T-helper 1 cell treated with Interleukin-12 subunit alpha and Interleukin-12 subunit beta and Interleukin-4 antibody, amounts not matched to agents 30 μg/mL and 1 μg/mL, for 36 hours (primary cell): ENCODE data around the gene BPNT1.
"Not testable (repeated sequence)": the region's sequence is repeated elsewhere in the genome, so short reads cannot be mapped to it uniquely, and the experiment has no call there.

ENCODE experiments used
- H3K27ac Mint-ChIP-seq: one replicate; pipeline ENCODE4 v1.8.0; 2021; ENCODE audit warnings: mild to moderate bottlenecking, mixed read lengths
- H3K27me3 Mint-ChIP-seq: one replicate; pipeline ENCODE4 v1.8.0; 2021; ENCODE audit warnings: low read depth, mixed read lengths
- H3K36me3 Mint-ChIP-seq: one replicate; pipeline ENCODE4 v1.8.0; 2021; ENCODE audit warnings: low read depth, mixed read lengths
- H3K4me1 Mint-ChIP-seq: one replicate; pipeline ENCODE4 v1.8.0; 2021; ENCODE audit warnings: low read depth, mixed read lengths
- H3K4me3 Mint-ChIP-seq: one replicate; pipeline ENCODE4 v1.8.0; 2021; ENCODE audit warnings: mild to moderate bottlenecking, moderate library complexity, mixed read lengths
- H3K9me3 Mint-ChIP-seq: one replicate; pipeline ENCODE4 v1.8.0; 2021; ENCODE audit warnings: mixed read lengths

BPNT1 gene

DNA sequence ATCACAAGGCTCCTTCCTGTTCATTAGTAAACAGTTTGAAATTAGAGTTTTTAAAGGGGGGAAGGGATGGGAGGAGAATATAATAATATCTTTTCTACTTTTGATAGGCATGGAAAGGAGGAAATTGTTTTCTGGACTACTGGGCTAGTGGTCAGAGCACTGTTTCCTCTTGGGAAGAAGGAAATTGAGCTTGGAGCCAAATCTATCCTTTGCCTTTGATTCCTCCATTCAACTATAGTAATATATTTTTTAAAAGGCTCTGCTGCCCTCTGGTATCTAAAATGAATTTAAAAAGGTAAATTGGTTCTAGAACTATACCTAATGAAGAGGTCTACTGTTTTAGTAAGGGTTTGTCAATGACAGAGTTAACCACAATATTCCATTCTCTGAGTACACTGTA lies 10.2 kb upstream of the BPNT1 start:
- Mint-ChIP-seq H3K4me3 (no peak overlapping the region), H3K27ac (no peak overlapping the region), H3K9me3 (no peaks in the 10 kb centered on the region)

GRCh38 chr1:220094016-220094911 lies 4.7 kb upstream of the BPNT1 start, which contains the start of gene IARS2:
TSS of gene IARS2 (plus strand) at chr1:220094132. CDS start at chr1:220094217, 85 bp downstream.
- Mint-ChIP-seq H3K9me3 (no peaks in the 10 kb centered on the region), H3K27ac (peak within 1 kb of the TSS; percentile 26), H3K4me1 (peaks cover 17% of the 10 kb centered on the region), H3K4me3 (peak within 1 kb of the TSS; percentile 46), H3K36me3 (peaks cover 14% of the 10 kb centered on the region), H3K27me3 (no peaks in the 10 kb centered on the region)

More for the DNA sequence above, 10.2 kb upstream of the BPNT1 start:
- Mint-ChIP-seq H3K4me1 (peaks cover 12% of the 10 kb centered on the region), H3K27me3 (no peaks in the 10 kb centered on the region), H3K36me3 (peaks cover 25% of the 10 kb centered on the region)

- Mint-ChIP-seq H3K27ac (no peak overlapping the region), H3K27me3 (no peaks in the 10 kb centered on the region), H3K4me3 (no peak overlapping the region), H3K9me3 (no peaks in the 10 kb centered on the region), H3K36me3 (peaks cover 14% of the 10 kb centered on the region), H3K4me1 (peaks cover 18% of the 10 kb centered on the region)
Measured at GRCh38 chr1:220093361-220094015, 3.9 kb upstream of the BPNT1 start.

DNA sequence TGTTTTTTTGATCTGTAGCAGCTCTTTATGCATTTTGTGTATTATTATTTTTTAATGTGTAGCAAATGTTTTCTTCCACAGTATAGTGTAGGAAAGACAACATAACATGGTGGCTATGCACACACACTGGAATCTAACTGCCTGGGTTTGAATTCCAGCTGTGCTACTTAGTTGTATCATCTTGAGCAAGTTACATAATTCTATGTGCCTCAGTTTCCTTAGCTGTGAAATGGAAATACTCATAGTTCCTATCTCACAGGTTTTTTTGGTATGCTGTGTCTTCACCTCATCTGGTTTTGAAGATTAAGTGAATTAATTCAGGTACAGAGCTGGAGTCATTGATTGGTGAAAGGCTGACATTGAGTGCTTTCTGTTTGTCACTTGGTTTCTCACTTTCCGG lies 3.1 kb upstream of the BPNT1 start:
- Mint-ChIP-seq H3K36me3 (peaks cover 9% of the 10 kb centered on the region), H3K4me1 (peaks cover 15% of the 10 kb centered on the region), H3K9me3 (no peaks in the 10 kb centered on the region), H3K27me3 (no peaks in the 10 kb centered on the region), H3K27ac (no peak overlapping the region), H3K4me3 (no peak overlapping the region)

GRCh38 chr1:220086261-220086686 lies 3.3 kb downstream of the BPNT1 start:
- H3K9me3 Mint-ChIP-seq, H3K27ac Mint-ChIP-seq, H3K4me3 Mint-ChIP-seq: not testable (repeated sequence)

DNA sequence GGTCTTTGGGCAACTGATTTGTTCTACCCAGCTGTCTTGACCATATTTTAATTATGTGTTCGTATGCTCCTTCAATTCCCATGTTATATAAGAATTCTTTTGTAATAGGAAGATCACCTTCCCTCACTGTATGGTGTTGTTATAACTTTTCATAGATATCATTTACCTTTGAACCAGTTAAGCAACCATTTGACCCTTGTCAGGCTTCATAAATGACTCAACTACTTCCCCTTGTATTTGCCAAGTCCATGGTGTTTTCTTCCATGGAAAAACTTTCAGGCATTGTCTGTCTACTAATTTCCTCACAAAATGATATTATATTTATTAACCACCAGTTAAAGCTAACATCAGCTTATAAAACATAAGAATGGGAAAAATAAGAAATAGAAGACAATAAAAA lies 5.1 kb downstream of the BPNT1 start:
- Mint-ChIP-seq H3K4me1 (peaks cover 2% of the 10 kb centered on the region), H3K9me3 (peaks cover 5% of the 10 kb centered on the region), H3K36me3 (peaks cover 9% of the 10 kb centered on the region), H3K27me3 (no peaks in the 10 kb centered on the region), H3K4me3 (no peak overlapping the region), H3K27ac (no peak overlapping the region)

More at GRCh38 chr1:220086261-220086686, 3.3 kb downstream of the BPNT1 start:
- not testable (repeated sequence) for H3K36me3 Mint-ChIP-seq, H3K27me3 Mint-ChIP-seq, H3K4me1 Mint-ChIP-seq

DNA sequence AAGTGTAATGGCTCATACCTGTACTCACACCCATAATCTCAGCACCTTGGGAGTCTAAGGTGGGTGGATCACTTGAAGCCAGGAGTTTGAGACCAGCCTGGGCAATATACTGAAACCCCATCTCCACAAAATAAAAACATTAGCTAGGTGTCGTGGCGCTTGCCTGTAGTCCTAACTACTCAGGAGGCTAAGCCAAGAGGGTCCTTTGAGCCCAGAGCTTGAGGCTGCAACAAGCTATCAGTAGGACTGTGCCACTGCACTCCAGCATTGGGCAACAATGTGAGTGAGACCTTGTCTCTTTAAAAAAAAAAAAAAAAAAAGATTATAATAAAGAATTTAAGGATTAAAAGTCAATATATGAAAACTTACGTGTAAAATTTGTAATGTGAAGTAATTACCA lies 11.7 kb downstream of the BPNT1 start:
- Mint-ChIP-seq H3K4me1 (no peaks in the 10 kb centered on the region), H3K27me3 (no peaks in the 10 kb centered on the region), H3K4me3 (no peak overlapping the region), H3K36me3 (peaks cover 15% of the 10 kb centered on the region), H3K27ac (no peak overlapping the region), H3K9me3 (peaks cover 5% of the 10 kb centered on the region)

GRCh38 chr1:220076861-220077762 lies 12.5 kb downstream of the BPNT1 start:
- Mint-ChIP-seq H3K9me3 (peaks cover 5% of the 10 kb centered on the region), H3K36me3 (peaks cover 21% of the 10 kb centered on the region), H3K4me1 (no peaks in the 10 kb centered on the region), H3K4me3 (no peak overlapping the region), H3K27ac (no peak overlapping the region), H3K27me3 (no peaks in the 10 kb centered on the region)

DNA sequence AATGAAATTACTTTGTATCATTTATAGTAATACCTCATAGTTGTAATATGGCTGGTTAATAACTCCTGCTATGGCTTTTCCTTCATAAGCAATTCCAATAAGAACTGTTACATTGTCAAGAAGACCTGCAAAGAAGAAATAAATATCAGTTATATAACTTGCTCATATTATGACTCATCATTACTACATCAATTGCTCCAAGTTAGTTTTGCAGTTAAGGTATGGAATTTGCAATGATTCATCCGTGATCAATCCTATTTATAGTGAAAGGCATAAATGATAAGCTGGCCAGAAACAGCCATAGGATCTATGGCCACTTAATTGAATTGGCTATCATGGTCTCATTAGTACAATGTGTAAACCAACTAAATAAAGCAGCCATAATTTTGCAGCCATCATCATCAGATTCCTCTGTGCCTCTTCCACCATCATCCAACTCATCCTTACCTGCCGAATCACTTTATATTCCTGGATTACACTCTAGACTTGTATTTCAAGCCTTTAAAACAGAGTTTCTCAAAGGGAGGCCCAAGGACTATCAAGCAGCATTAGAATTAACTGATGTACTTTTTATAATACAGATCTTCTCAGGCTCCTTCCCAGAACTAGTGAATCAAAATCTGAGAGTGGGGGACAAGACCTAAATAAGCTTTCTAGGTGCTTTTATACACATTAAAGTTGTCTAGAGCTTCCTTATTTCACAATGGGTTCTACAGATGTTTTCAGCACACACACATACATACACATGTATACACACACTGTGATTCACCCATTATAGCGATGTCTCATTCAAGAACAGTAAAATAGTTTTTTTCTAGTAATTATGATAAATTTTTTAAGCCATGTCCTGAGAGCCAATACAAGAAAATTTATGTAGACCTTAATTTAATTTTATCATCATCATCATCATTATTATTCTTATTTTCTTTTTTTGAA lies 22.1 kb downstream of the BPNT1 start:
- Mint-ChIP-seq H3K4me3 (no peak overlapping the region), H3K27ac (no peak overlapping the region)

GRCh38 chr1:220062629-220063028 lies 27.0 kb downstream of the BPNT1 start:
- H3K36me3 Mint-ChIP-seq = peaks cover 17% of the 10 kb centered on the region
- no peaks in the 10 kb centered on the region for H3K4me1 Mint-ChIP-seq
- H3K27me3 Mint-ChIP-seq = no peaks in the 10 kb centered on the region
- no peak overlapping the region for H3K27ac Mint-ChIP-seq
- H3K4me3 Mint-ChIP-seq = no peak overlapping the region
- no peaks in the 10 kb centered on the region for H3K9me3 Mint-ChIP-seq

More for the DNA sequence above, 22.1 kb downstream of the BPNT1 start:
- H3K36me3 Mint-ChIP-seq = peaks cover 20% of the 10 kb centered on the region
- no peaks in the 10 kb centered on the region for H3K9me3 Mint-ChIP-seq
- H3K27me3 Mint-ChIP-seq = no peaks in the 10 kb centered on the region
- H3K4me1 Mint-ChIP-seq = no peaks in the 10 kb centered on the region

GRCh38 chr1:220060876-220061275 lies 28.7 kb downstream of the BPNT1 start:
- Mint-ChIP-seq H3K27me3 (no peaks in the 10 kb centered on the region), H3K36me3 (peaks cover 20% of the 10 kb centered on the region), H3K4me3 (no peak overlapping the region), H3K9me3 (no peaks in the 10 kb centered on the region), H3K4me1 (peaks cover 5% of the 10 kb centered on the region), H3K27ac (no peak overlapping the region)

GRCh38 chr1:220056374-220056773 lies 33.2 kb downstream of the BPNT1 start:
- Mint-ChIP-seq H3K4me3 (no peak overlapping the region), H3K9me3 (no peaks in the 10 kb centered on the region), H3K27ac (peak overlapping the region; percentile 57), H3K27me3 (no peaks in the 10 kb centered on the region), H3K4me1 (peaks cover 6% of the 10 kb centered on the region), H3K36me3 (peaks cover 5% of the 10 kb centered on the region)

DNA sequence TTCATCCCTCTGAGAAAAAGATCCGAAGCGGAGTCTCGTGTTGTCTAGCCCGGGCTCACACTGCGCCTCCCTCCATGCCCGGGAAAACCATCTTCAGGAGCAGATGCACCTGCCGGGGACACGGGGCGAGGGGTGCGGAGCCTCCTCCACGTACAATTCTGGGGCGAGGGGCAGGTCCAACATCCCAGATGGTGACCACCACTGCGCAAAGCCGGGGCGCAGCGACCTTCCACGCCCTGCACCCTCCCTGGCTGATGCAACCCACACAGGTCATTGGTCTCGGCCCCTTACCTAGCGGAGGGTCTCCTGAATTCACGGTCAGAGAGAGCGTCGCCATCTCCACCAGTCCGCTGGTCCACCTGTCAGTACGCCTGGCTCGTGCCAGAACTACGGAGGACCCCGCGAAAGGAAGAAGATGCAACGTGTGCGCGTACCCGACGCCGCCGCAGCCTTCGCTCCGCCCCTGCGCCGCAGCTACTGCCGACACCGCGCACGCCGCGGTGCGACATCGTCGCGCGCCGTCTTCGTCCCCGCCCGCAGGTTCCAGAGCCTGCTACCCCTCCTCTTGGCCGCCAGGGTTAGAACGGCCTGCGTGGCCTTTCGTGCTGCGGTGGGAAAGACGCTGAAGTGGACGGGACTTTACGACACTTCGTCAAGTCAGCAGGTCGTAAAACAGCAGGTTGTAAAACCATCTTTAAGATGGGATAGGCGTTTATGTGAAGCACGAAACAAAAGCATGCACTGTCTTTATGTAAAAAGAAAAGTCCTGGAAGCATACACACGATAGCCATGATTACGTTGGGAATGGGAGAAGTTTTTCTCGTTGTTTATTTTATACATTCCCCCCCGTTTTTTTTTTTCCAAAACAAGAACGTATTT lies 43.3 kb downstream of the BPNT1 start, which contains the start of gene EPRS1:
EPRS1 (minus strand) TSS at position 454 of the 879 bp plus-strand sequence; CDS start at position 337, 117 bp downstream.
- peaks cover 26% of the 10 kb centered on the region for H3K4me1 Mint-ChIP-seq
- H3K27me3 Mint-ChIP-seq = no peaks in the 10 kb centered on the region
- peak within 1 kb of the TSS; percentile 99 for H3K4me3 Mint-ChIP-seq
- peak within 1 kb of the TSS; percentile 98 for H3K27ac Mint-ChIP-seq
- no peaks in the 10 kb centered on the region for H3K9me3 Mint-ChIP-seq
- peaks cover 5% of the 10 kb centered on the region for H3K36me3 Mint-ChIP-seq
